ENCODE results near the gene SORL1. TPM values are rescaled to one million over a fixed set of nuclear protein-coding genes. Genes with fewer than 3 reads are reported as not detected.

SORL1 gene
- total and polyA plus RNA-seq, 2 of the 8 experiments (the other 6 are each of a cell fraction or from before 2014, with no cell fraction given) = 38.1 to 65.5 TPM

DNA sequence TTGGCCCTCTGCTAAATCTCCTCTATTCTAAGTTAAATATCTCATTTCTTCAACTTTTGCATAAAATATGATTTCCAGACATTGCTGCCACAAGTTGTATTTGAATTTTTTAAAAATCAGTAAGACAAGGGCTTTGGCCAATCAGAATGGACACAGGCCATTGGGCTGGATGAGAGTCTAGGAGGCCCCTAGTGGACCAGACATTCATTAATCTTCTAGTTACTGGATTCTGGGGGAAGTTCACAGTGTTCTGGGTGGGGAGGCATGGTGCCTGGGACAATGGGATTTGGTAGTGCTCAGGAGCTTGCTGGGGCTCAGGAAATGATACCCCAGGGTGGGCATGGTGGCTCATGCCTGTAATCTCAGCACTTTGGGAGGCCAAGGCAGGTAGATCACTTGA is 12.4 kb upstream of the SORL1 start:
- no peak overlapping the region for H2BK120ac ChIP-seq (replicated peaks; ENCODE audit: low read depth, low read length)
- H3K4ac ChIP-seq (replicated peaks; ENCODE audit: insufficient read length, low read depth, low read length) = no peak overlapping the region
- no peak overlapping the region for H3K9ac ChIP-seq (replicated peaks in 1 of 4; ENCODE audit: extremely low read depth in 1 of 4, low read depth in 3 of 4, low read length in 3 of 4)
- no peaks in the 10 kb centered on the region for H3K79me2 ChIP-seq (ENCODE audit: control insufficient read depth in 1 of 2, insufficient read depth in 2 of 2, low read length in 2 of 2)
- no peak overlapping the region for H2AK5ac ChIP-seq (ENCODE audit: low read depth, low read length)
- no peak overlapping the region for H2BK5ac ChIP-seq (ENCODE audit: low read depth, low read length)
- no peaks in the 10 kb centered on the region for H4K20me1 ChIP-seq (replicated peaks in 1 of 2; ENCODE audit: control insufficient read depth in 1 of 2, insufficient read depth in 2 of 2, low read length in 2 of 2)
- CTCF ChIA-PET (ENCODE audit: partially characterized antibody) = interaction anchor here (4.2 kb wide), 1 partner anchor 12 kb away, joined by 18 read pairs; the partner anchor contains the start of genes SORL1 and SORL1-AS1
- POLR2A ChIA-PET (ENCODE audit: partially characterized antibody) = no interaction called here
- no peak overlapping the region for H3K23ac ChIP-seq (ENCODE audit: insufficient read length)
- H3K36me3 ChIP-seq (ENCODE audit: control insufficient read depth in 2 of 4, insufficient read depth in 4 of 4, low read length in 3 of 4) = no peaks in the 10 kb centered on the region
- H3K18ac ChIP-seq (ENCODE audit: extremely low read depth, low read length) = no peak overlapping the region
- H3K9me3 ChIP-seq (ENCODE audit: insufficient read depth in 2 of 2, low read depth in 1 of 2, low read length in 1 of 2) = no peaks in the 10 kb centered on the region
- no peak overlapping the region for H4K5ac ChIP-seq (ENCODE audit: insufficient read length, low read depth, low read length)
- no peaks in the 10 kb centered on the region for H3K27me3 ChIP-seq (replicated peaks in 1 of 4; ENCODE audit: control insufficient read depth in 3 of 4, extremely low read depth in 1 of 4, insufficient read depth in 3 of 4, low read length in 3 of 4)
- no peak overlapping the region for H4K91ac ChIP-seq (replicated peaks; ENCODE audit: insufficient read length, low read length)
- H3K4me2 ChIP-seq (ENCODE audit: insufficient read depth in 1 of 2, low read depth in 2 of 2, low read length in 2 of 2) = no peak overlapping the region
- no peak overlapping the region for H3K27ac ChIP-seq (ENCODE audit: low read depth, low read length)
- no peaks in the 10 kb centered on the region for H3K79me1 ChIP-seq (ENCODE audit: low read depth, low read length)
- H2BK20ac ChIP-seq (ENCODE audit: low read length) = no peak overlapping the region
- no peak overlapping the region for H2AFZ ChIP-seq (ENCODE audit: low read length)
- H2BK12ac ChIP-seq (ENCODE audit: low read depth, low read length) = no peak overlapping the region
- H4K8ac ChIP-seq (ENCODE audit: extremely low read depth, insufficient read depth, low read length) = no peak overlapping the region
- no peak for DNase-seq (ENCODE audit: low read depth in 1 of 2, low spot score in 2 of 2)
- peaks cover 0 to 6% (median 0%) of the 10 kb centered on the region in 4 experiments; a peak in 1 of 7 replicates for H3K4me1 ChIP-seq (replicated peaks in 1 of 4; ENCODE audit: control insufficient read depth in 3 of 4, insufficient read depth in 4 of 4, low read length in 3 of 4)
- no peak overlapping the region for H3K56ac ChIP-seq (replicated peaks; ENCODE audit: insufficient read length, low read depth, low read length)
- no peak overlapping the region for H3K4me3 ChIP-seq (ENCODE audit: extremely low read depth in 1 of 4, insufficient read depth in 2 of 4, low read depth in 3 of 4, low read length in 4 of 4)
- no peak overlapping the region for H3K14ac ChIP-seq (ENCODE audit: insufficient read length)
- H3K23me2 ChIP-seq (ENCODE audit: low read depth, low read length) = no peaks in the 10 kb centered on the region
- H2BK15ac ChIP-seq (ENCODE audit: low read length) = no peak overlapping the region
- no peak for FAIRE-seq
- TF ChIP-seq CHD2 (IDR thresholded peaks at IDR 0.05; ENCODE audit: low read length) = no peak
- no peak for TF ChIP-seq CREB1 (IDR thresholded peaks at IDR 0.05)
- TF ChIP-seq CBX5 (IDR thresholded peaks at IDR 0.05; ENCODE audit: low read depth, low read length) = no peak
- TF ChIP-seq JUND (IDR thresholded peaks at IDR 0.05; ENCODE audit: low read length) = no peak
- no peak for TF ChIP-seq JUN (IDR thresholded peaks at IDR 0.05; ENCODE audit: low read depth, low read length)
- no peak for TF ChIP-seq SIRT6 (IDR thresholded peaks at IDR 0.05; ENCODE audit: low read length)
- no peak for TF ChIP-seq CBX8 (IDR thresholded peaks at IDR 0.05; ENCODE audit: borderline replicate concordance, low read depth, low read length)
- no peak for TF ChIP-seq EZH2 (IDR thresholded peaks at IDR 0.05; ENCODE audit: low read depth, low read length, severe bottlenecking)
- no peak for TF ChIP-seq EP300 (IDR thresholded peaks at IDR 0.05; ENCODE audit: borderline replicate concordance in 1 of 2, low read depth in 2 of 2, low read length in 2 of 2)
- TF ChIP-seq FOSL1 (IDR thresholded peaks at IDR 0.05; ENCODE audit: insufficient read depth, low read depth, low read length) = no peak
- TF ChIP-seq, protein P1, sequence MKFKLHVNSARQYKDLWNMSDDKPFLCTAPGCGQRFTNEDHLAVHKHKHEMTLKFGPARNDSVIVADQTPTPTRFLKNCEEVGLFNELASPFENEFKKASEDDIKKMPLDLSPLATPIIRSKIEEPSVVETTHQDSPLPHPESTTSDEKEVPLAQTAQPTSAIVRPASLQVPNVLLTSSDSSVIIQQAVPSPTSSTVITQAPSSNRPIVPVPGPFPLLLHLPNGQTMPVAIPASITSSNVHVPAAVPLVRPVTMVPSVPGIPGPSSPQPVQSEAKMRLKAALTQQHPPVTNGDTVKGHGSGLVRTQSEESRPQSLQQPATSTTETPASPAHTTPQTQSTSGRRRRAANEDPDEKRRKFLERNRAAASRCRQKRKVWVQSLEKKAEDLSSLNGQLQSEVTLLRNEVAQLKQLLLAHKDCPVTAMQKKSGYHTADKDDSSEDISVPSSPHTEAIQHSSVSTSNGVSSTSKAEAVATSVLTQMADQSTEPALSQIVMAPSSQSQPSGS (IDR thresholded peaks at IDR 0.05; ENCODE audit: low read length) = no peak
- no peak for TF ChIP-seq GABPA (IDR thresholded peaks at IDR 0.05; ENCODE audit: borderline replicate concordance, insufficient read depth, low read length)
- TF ChIP-seq PHF8 (conservative IDR thresholded peaks at IDR 0.05; ENCODE audit: low read depth, low read length) = no peak
- no peak for TF ChIP-seq SUZ12 (IDR thresholded peaks at IDR 0.05; ENCODE audit: low read length)

Measured in H1 (cell line).